ENCODE data around the gene ZXDC.

Gene ZXDC

DNA sequence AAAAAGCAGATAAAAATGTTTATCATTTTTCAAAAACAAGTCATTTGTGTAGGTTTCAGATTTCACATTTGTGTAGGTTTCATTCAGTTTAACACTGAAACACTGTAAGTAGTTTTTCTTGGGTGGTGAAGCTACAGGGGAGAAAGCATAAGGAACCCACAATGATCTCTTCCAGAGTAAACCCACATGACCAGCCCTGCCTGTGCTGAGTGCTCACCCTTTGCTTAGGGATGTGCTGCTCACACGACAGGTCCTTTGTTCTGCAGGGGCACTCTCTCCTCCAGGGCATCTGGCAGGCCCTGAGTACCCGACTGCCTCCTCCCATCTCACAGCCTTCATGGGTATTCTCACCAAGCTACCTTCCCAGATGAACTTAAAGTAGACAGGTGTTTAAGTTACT, 28.9 kb downstream of the ZXDC start:
- no peaks in the 10 kb centered on the region for H3K27me3 ChIP-seq (ENCODE audit: control insufficient read depth, insufficient read depth, low read length)
- peaks cover 11% of the 10 kb centered on the region for H3K36me3 ChIP-seq (ENCODE audit: control insufficient read depth, low read depth, low read length)
- no peaks in the 10 kb centered on the region for H3K9me3 ChIP-seq (ENCODE audit: control insufficient read depth, low read depth, low read length)
- H3K27ac ChIP-seq (ENCODE audit: low read length) = no peak overlapping the region
- peaks cover 10% of the 10 kb centered on the region for H3K4me1 ChIP-seq (ENCODE audit: control insufficient read depth, low read depth, low read length)
- no peak overlapping the region for H3K9ac ChIP-seq (ENCODE audit: low read length)
- no peak overlapping the region for H3K4me3 ChIP-seq (ENCODE audit: low read length)

DNA sequence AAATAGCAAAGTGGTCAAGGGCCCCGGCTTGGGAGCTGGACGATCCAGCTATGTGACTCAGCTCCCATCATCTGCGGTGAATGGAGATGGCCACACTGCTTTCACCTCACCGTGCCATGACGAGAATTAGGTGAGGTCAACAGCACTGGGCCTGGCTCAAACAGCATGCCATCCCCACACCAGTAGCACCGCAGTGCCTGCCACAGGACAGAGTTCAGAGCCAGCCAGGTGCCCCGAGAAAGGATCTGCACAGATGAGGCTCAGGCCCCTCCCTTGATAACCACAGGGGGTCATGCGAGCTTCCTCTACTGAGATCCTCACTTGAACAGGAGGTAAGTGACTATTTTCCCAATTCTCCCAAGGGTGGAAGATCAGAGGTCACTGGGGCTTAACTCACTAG, 29.4 kb downstream of the ZXDC start:
- Histone ChIP-seq H3K36me3 (ENCODE audit: control insufficient read depth, low read depth, low read length) (peaks cover 6% of the 10 kb centered on the region), H3K9me3 (ENCODE audit: control insufficient read depth, low read depth, low read length) (no peaks in the 10 kb centered on the region)

DNA sequence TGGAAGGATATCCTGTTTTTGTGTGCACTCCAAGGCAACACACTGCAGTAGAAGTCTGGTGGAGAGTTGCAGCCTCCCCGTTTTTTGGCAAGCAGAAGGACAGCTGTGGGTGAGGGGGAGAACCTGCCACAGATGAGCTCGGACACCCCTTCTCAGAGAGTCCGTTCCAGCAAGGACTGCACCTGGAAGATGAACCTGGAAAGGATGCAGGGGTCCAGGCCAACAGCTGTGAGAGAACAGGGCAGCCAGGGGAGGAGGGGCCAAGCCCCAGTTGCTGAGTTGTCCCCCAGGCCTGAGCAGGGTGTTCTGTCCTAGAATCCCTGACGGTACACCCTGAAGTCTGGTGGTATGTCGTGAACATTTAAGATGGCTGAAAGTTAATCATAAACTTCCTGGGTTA, 30.2 kb downstream of the ZXDC start:
- no peak overlapping the region for H3K27ac ChIP-seq (ENCODE audit: low read length)
- no peaks in the 10 kb centered on the region for H3K27me3 ChIP-seq (ENCODE audit: control insufficient read depth, insufficient read depth, low read length)
- peaks cover 10% of the 10 kb centered on the region for H3K4me1 ChIP-seq (ENCODE audit: control insufficient read depth, low read depth, low read length)
- no peaks in the 10 kb centered on the region for H3K9me3 ChIP-seq (ENCODE audit: control insufficient read depth, low read depth, low read length)
- H3K36me3 ChIP-seq (ENCODE audit: control insufficient read depth, low read depth, low read length) = no peaks in the 10 kb centered on the region
- H3K9ac ChIP-seq (ENCODE audit: low read length) = no peak overlapping the region
- no peak overlapping the region for H3K4me3 ChIP-seq (ENCODE audit: low read length)

More for the DNA sequence above, 29.4 kb downstream of the ZXDC start:
- H3K27ac ChIP-seq (ENCODE audit: low read length) = no peak overlapping the region
- H3K27me3 ChIP-seq (ENCODE audit: control insufficient read depth, insufficient read depth, low read length) = no peaks in the 10 kb centered on the region
- H3K4me1 ChIP-seq (ENCODE audit: control insufficient read depth, low read depth, low read length) = peaks cover 10% of the 10 kb centered on the region
- no peak overlapping the region for H3K9ac ChIP-seq (ENCODE audit: low read length)
- no peak overlapping the region for H3K4me3 ChIP-seq (ENCODE audit: low read length)

DNA sequence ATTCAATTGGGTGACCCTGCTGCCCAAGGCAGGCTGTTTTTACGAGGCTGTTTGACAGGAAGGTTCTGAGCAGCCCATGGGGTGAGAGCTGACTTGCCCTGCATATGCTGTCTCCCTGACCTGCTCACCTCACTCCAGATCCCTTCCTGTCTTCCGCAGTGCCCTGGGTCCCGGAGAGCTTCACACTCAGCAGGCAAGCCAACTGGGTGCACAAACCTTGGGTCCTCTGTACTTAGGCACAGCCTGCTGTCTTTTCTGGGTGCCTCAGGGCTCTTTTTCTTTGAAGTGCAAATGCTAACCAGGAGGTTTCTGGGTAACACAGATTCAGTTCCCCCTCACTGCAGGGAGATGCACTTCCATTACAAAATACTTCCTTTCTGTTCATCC, 32.8 kb downstream of the ZXDC start:
- Histone ChIP-seq H3K4me3 (ENCODE audit: low read length) (no peak overlapping the region), H3K36me3 (ENCODE audit: control insufficient read depth, low read depth, low read length) (peaks cover 4% of the 10 kb centered on the region), H3K9me3 (ENCODE audit: control insufficient read depth, low read depth, low read length) (no peaks in the 10 kb centered on the region), H3K27ac (ENCODE audit: low read length) (no peak overlapping the region), H3K9ac (ENCODE audit: low read length) (no peak overlapping the region), H3K27me3 (ENCODE audit: control insufficient read depth, insufficient read depth, low read length) (no peaks in the 10 kb centered on the region), H3K4me1 (ENCODE audit: control insufficient read depth, low read depth, low read length) (peaks cover 9% of the 10 kb centered on the region)

DNA sequence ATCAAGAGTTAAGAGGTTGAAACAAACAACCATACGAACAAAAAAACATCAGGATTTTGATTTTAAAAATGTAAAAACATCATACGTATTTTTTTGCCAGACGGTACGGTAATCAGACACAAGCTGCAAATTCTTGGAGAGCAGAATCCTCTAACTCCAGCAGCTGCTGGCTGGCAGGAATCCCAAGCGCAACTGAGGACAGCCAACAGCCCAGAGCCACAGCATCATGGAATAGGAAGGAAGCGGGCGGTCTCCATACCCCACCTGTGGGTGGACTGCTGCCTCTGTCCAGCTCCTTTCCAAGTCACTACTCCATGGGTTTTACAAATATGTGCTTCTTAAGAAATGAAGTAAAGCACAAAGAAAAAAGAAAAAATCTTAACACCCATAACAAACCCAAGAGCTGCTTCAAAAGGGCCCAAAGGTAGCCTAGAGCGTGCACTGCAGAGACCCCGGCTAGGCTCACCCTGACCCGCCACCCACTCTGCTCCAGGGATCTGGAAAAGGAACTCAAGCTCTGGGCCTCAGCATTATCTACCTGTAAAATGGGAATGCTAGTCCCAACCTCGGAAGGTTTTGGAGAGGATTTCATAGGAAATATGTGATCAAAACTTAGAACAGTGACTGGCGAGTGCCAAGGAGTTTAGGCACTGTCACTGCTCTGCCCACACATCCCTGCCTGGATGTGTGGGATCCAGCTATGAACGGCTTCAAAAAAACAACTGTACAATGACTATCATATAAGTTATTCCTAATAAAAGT, 33.4 kb downstream of the ZXDC start:
- no peaks in the 10 kb centered on the region for H3K27me3 ChIP-seq (ENCODE audit: control insufficient read depth, insufficient read depth, low read length)
- peaks cover 6% of the 10 kb centered on the region for H3K36me3 ChIP-seq (ENCODE audit: control insufficient read depth, low read depth, low read length)
- H3K9me3 ChIP-seq (ENCODE audit: control insufficient read depth, low read depth, low read length) = no peaks in the 10 kb centered on the region
- no peak overlapping the region for H3K4me3 ChIP-seq (ENCODE audit: low read length)
- no peak overlapping the region for H3K9ac ChIP-seq (ENCODE audit: low read length)
- no peak overlapping the region for H3K27ac ChIP-seq (ENCODE audit: low read length)
- peaks cover 9% of the 10 kb centered on the region for H3K4me1 ChIP-seq (ENCODE audit: control insufficient read depth, low read depth, low read length)

DNA sequence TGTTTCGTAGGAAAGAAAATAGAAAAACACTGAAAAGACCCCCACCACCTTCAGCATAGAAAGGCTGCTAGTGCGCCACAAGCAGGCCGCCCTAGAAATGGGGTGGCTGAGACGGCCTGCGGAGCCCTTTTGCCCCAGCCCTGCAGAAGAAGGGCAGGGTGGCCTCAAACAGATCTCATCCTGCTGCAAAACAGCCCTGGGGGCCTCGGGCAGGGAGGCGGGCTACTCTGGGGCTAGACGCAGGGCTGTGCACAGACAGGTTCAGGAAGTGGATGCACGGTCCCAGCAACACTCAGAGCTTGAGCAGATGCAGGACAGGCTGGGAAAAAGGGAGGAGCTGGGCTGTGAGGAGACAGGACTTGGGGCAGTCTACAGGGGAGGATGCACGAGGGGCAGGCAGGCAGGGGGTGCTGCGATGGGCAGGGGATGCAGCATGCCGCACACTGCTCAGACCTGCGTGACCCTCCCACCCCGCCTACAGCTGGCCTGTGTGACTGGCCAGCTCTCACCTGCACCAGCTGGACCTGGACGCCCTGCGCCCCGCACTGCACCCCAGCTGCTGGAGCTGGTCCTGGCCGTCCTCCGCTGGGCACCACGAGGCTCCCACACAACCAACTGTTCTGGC, 34.3 kb downstream of the ZXDC start:
- no peak overlapping the region for H3K27ac ChIP-seq (ENCODE audit: low read length)
- no peaks in the 10 kb centered on the region for H3K9me3 ChIP-seq (ENCODE audit: control insufficient read depth, low read depth, low read length)
- no peak overlapping the region for H3K9ac ChIP-seq (ENCODE audit: low read length)
- no peaks in the 10 kb centered on the region for H3K27me3 ChIP-seq (ENCODE audit: control insufficient read depth, insufficient read depth, low read length)
- H3K36me3 ChIP-seq (ENCODE audit: control insufficient read depth, low read depth, low read length) = peaks cover 15% of the 10 kb centered on the region
- H3K4me3 ChIP-seq (ENCODE audit: low read length) = no peak overlapping the region
- peaks cover 6% of the 10 kb centered on the region for H3K4me1 ChIP-seq (ENCODE audit: control insufficient read depth, low read depth, low read length)

DNA sequence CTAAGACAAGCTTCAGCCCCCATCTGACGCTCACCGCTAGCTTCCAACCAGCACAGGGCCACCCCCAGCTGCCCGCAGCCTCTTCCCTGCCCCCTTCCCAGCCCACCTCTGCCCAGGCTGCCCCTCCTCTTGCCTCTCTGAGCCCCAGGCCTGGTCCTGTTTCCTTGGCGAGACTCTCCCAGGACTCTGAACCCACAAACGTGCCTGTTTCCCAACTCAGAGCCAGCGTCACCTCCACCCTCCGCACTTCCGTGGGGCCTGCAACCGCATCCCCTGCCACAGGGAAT, 35.0 kb downstream of the ZXDC start:
- H3K27me3 ChIP-seq (ENCODE audit: control insufficient read depth, insufficient read depth, low read length) = no peaks in the 10 kb centered on the region
- peaks cover 16% of the 10 kb centered on the region for H3K36me3 ChIP-seq (ENCODE audit: control insufficient read depth, low read depth, low read length)
- peaks cover 6% of the 10 kb centered on the region for H3K4me1 ChIP-seq (ENCODE audit: control insufficient read depth, low read depth, low read length)
- H3K9me3 ChIP-seq (ENCODE audit: control insufficient read depth, low read depth, low read length) = no peaks in the 10 kb centered on the region
- H3K27ac ChIP-seq (ENCODE audit: low read length) = no peak overlapping the region
- no peak overlapping the region for H3K9ac ChIP-seq (ENCODE audit: low read length)
- no peak overlapping the region for H3K4me3 ChIP-seq (ENCODE audit: low read length)

DNA sequence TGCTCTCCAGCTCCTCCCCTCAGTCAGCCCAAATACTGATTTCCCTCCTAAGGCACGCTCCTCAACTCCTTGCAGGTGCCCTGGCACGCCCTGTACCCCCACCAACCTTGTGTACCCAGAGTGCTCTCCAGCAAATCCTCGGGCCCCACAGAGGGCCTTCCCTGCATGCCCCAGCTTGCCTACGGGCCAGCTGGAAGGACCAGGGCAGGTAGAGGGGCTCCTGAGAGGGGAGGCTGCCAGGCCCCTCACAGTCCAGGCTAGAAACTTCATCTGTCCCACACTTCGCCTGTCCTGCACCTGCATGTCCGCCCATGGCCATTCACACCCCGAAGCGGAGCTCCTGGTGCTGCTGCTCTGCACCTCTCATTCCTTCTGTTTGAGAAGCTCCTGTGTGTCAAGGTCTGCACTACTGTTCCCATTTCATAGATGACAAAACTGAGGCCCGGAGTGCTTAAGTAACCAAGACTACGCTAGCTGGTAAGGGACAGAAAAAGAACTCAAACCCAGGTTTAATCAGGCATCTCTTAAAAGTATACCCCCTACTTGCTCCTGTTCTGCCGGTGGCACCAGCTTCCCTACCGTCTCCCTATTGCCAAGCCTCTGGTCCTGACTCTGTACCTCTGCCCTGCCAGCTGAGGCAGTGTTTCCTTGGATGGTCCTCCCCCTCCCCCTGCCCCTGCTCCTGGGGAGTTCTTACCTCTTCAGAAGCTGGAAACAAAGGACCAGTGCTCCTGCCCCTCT, 35.6 kb downstream of the ZXDC start:
- Histone ChIP-seq H3K36me3 (ENCODE audit: control insufficient read depth, low read depth, low read length) (peaks cover 16% of the 10 kb centered on the region), H3K27me3 (ENCODE audit: control insufficient read depth, insufficient read depth, low read length) (no peaks in the 10 kb centered on the region), H3K4me3 (ENCODE audit: low read length) (no peak overlapping the region), H3K27ac (ENCODE audit: low read length) (no peak overlapping the region), H3K4me1 (ENCODE audit: control insufficient read depth, low read depth, low read length) (peaks cover 6% of the 10 kb centered on the region), H3K9ac (ENCODE audit: low read length) (no peak overlapping the region), H3K9me3 (ENCODE audit: control insufficient read depth, low read depth, low read length) (no peaks in the 10 kb centered on the region)

DNA sequence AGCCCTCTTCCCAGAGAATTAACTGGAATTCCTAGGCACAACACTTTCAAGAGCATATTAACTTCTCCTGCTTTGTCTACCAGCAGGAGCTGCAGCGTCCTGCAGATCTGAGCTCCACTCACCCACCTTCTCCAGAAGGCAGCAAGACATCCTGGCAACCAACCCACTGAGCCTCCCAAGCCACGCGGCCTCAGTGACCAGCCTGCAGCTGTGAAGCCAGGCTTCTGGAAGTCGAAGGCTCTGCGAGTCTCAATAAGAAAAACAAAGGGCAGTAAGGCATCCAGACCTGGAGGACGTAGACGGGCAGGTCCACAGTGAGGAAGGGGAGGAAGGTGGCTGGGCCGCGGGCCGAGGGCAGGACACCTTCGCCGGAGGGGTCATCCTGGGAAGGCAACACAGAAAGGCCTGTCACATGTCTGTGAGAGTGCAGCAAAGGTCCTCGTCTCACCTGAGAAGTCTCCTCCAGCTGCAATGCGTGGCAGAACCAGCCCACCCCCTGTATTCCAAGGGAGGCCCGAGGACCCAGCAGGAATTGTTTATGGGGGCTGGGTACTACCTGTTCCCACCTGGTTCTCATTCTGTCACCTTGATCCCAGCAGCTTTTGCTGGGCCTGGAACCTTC, 36.2 kb downstream of the ZXDC start:
- Histone ChIP-seq H3K4me3 (ENCODE audit: low read length) (no peak overlapping the region), H3K27ac (ENCODE audit: low read length) (no peak overlapping the region), H3K27me3 (ENCODE audit: control insufficient read depth, insufficient read depth, low read length) (no peaks in the 10 kb centered on the region), H3K9ac (ENCODE audit: low read length) (no peak overlapping the region), H3K9me3 (ENCODE audit: control insufficient read depth, low read depth, low read length) (no peaks in the 10 kb centered on the region), H3K4me1 (ENCODE audit: control insufficient read depth, low read depth, low read length) (peaks cover 6% of the 10 kb centered on the region), H3K36me3 (ENCODE audit: control insufficient read depth, low read depth, low read length) (peaks cover 16% of the 10 kb centered on the region)

DNA sequence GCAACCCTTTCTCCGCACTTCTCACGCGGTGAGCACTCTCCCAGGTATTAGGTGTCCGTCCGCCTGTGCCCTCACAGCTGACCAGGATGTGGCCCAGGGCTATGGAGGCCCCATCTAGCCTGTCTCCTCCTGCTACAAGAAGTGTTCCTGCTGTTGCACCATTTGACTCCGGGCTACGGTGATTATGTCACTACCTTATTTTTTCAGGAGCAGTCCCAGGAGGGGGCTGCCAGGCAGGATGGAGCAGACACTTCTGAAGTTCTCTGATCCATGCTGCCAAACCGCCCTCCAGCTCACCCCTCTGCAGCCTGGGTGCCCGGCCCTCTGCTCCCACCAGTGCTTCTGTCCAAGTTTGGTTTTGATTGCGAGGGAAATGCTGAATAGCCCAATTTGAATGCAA, 36.9 kb downstream of the ZXDC start:
- Histone ChIP-seq H3K27ac (ENCODE audit: low read length) (no peak overlapping the region), H3K4me1 (ENCODE audit: control insufficient read depth, low read depth, low read length) (peaks cover 6% of the 10 kb centered on the region), H3K27me3 (ENCODE audit: control insufficient read depth, insufficient read depth, low read length) (no peaks in the 10 kb centered on the region), H3K36me3 (ENCODE audit: control insufficient read depth, low read depth, low read length) (peaks cover 16% of the 10 kb centered on the region), H3K9ac (ENCODE audit: low read length) (no peak overlapping the region), H3K4me3 (ENCODE audit: low read length) (no peak overlapping the region), H3K9me3 (ENCODE audit: control insufficient read depth, low read depth, low read length) (no peaks in the 10 kb centered on the region)

DNA sequence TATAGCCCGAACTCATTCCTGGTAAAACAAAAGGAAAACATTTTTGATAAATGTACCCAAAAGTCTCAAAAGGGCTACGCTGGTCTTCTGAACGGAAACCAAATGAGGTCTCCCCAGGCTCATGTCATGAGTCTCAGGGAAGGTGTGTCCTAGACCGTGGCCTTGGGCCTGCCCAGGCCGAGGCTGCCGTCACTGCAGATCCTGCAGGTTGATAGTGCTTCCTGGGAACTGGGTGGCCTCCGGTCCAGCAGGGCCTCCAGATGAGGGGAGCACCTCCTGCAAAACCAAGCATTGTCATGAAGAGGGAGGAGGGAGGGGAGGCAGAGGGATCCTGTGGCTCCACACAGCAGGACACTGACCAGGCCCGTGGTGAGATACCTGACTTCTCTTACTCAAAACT, 37.5 kb downstream of the ZXDC start:
- no peak overlapping the region for H3K27ac ChIP-seq (ENCODE audit: low read length)
- H3K36me3 ChIP-seq (ENCODE audit: control insufficient read depth, low read depth, low read length) = peaks cover 16% of the 10 kb centered on the region
- H3K27me3 ChIP-seq (ENCODE audit: control insufficient read depth, insufficient read depth, low read length) = no peaks in the 10 kb centered on the region
- peaks cover 3% of the 10 kb centered on the region for H3K4me1 ChIP-seq (ENCODE audit: control insufficient read depth, low read depth, low read length)
- H3K9ac ChIP-seq (ENCODE audit: low read length) = no peak overlapping the region
- H3K9me3 ChIP-seq (ENCODE audit: control insufficient read depth, low read depth, low read length) = no peaks in the 10 kb centered on the region
- no peak overlapping the region for H3K4me3 ChIP-seq (ENCODE audit: low read length)

All from iPS-18a (cell line).